Muscle layer of colon (tissue), 2 donors: ENCODE measurements around the gene SLC7A5.
"Not testable (repeated sequence)": the region's sequence is repeated elsewhere in the genome, so short reads cannot be mapped to it uniquely, and the experiment has no call there.

ENCODE experiments used
- H3K27ac ChIP-seq: one replicate; pipeline ENCODE4 v1.7.0; 2013; ENCODE audit warnings: low read depth, mild to moderate bottlenecking, low read length, moderate library complexity
- H3K27me3 ChIP-seq, 2 donors: one replicate each; pipeline ENCODE4 v1.7.0; 2013; ENCODE audit warnings: low read length in 2 of 2, mild to moderate bottlenecking in 2 of 2; ENCODE audit not compliant: insufficient read depth in 2 of 2, control insufficient read depth in 1 of 2
- H3K36me3 ChIP-seq: one replicate; pipeline ENCODE4 v1.7.0; 2013; ENCODE audit warnings: mild to moderate bottlenecking, low read length; ENCODE audit not compliant: insufficient read depth
- H3K4me1 ChIP-seq: one replicate; pipeline ENCODE4 v1.7.0; 2013; ENCODE audit warnings: mild to moderate bottlenecking, low read length; ENCODE audit not compliant: insufficient read depth
- H3K4me3 ChIP-seq, 2 donors: one replicate each; pipeline ENCODE4 v1.7.0; 2013; ENCODE audit warnings: low read length in 2 of 2, low read depth in 1 of 2, mild to moderate bottlenecking in 1 of 2, moderate library complexity in 1 of 2
- H3K9ac ChIP-seq: one replicate; pipeline ENCODE4 v1.7.0; 2013; ENCODE audit warnings: low read length
- H3K9me3 ChIP-seq: one replicate; pipeline ENCODE4 v1.7.0; 2013; ENCODE audit warnings: mild to moderate bottlenecking, low read length
- donor health status: abdominal sarcoma.
- donor health status: Adenocarcinoma of cecum.

The SLC7A5 gene

GRCh38 chr16:87869061-87869878, at the start of gene SLC7A5:
SLC7A5 (minus strand) TSS chr16:87869507; CDS start chr16:87869422, 85 bp downstream.
- not testable (repeated sequence) for H3K27me3 ChIP-seq, H3K9ac ChIP-seq, H3K36me3 ChIP-seq, H3K9me3 ChIP-seq
- peak within 1 kb of the TSS; percentile 42 for H3K27ac ChIP-seq
- peak within 1 kb of the TSS; percentile 31 to 49 for H3K4me3 ChIP-seq
- peaks cover 10% of the 10 kb centered on the region for H3K4me1 ChIP-seq

- no peaks in the 10 kb centered on the region for H3K27me3 ChIP-seq
- no peaks in the 10 kb centered on the region for H3K36me3 ChIP-seq
- no peaks in the 10 kb centered on the region for H3K9me3 ChIP-seq
- H3K9ac ChIP-seq: no peak overlapping the region
- H3K4me1 ChIP-seq: no peaks in the 10 kb centered on the region
- no peak overlapping the region for H3K27ac ChIP-seq
- no peak overlapping the region for H3K4me3 ChIP-seq
Observed at GRCh38 chr16:87918338-87918737, 49.0 kb upstream of the SLC7A5 start.

- no peak overlapping the region for H3K4me3 ChIP-seq
- H3K9ac ChIP-seq: no peak overlapping the region
- no peaks in the 10 kb centered on the region for H3K27me3 ChIP-seq
- no peaks in the 10 kb centered on the region for H3K9me3 ChIP-seq
- H3K36me3 ChIP-seq: no peaks in the 10 kb centered on the region
- no peak overlapping the region for H3K27ac ChIP-seq
- no peaks in the 10 kb centered on the region for H3K4me1 ChIP-seq
Observed at GRCh38 chr16:87917503-87917902, 48.2 kb upstream of the SLC7A5 start.

- Histone ChIP-seq H3K4me1 (no peaks in the 10 kb centered on the region), H3K27ac (no peak overlapping the region), H3K9ac (no peak overlapping the region), H3K4me3 (no peak overlapping the region), H3K27me3 (no peaks in the 10 kb centered on the region), H3K9me3 (no peaks in the 10 kb centered on the region), H3K36me3 (no peaks in the 10 kb centered on the region)
Observed at GRCh38 chr16:87914812-87915211, 45.5 kb upstream of the SLC7A5 start.

GRCh38 chr16:87914021-87914725, 44.9 kb upstream of the SLC7A5 start:
- H3K9ac ChIP-seq, H3K27ac ChIP-seq, H3K4me1 ChIP-seq, H3K27me3 ChIP-seq, H3K9me3 ChIP-seq, H3K4me3 ChIP-seq, H3K36me3 ChIP-seq: not testable (repeated sequence)

GRCh38 chr16:87912691-87913090, 43.4 kb upstream of the SLC7A5 start:
- not testable (repeated sequence) for H3K4me3 ChIP-seq, H3K36me3 ChIP-seq

GRCh38 chr16:87911106-87911763, 41.9 kb upstream of the SLC7A5 start:
- not testable (repeated sequence) for H3K9ac ChIP-seq, H3K4me3 ChIP-seq, H3K36me3 ChIP-seq, H3K9me3 ChIP-seq, H3K4me1 ChIP-seq, H3K27ac ChIP-seq, H3K27me3 ChIP-seq

More at GRCh38 chr16:87912691-87913090, 43.4 kb upstream of the SLC7A5 start:
- H3K27ac ChIP-seq, H3K9me3 ChIP-seq, H3K4me1 ChIP-seq, H3K27me3 ChIP-seq, H3K9ac ChIP-seq: not testable (repeated sequence)

- not testable (repeated sequence) for H3K4me3 ChIP-seq, H3K27ac ChIP-seq, H3K4me1 ChIP-seq, H3K27me3 ChIP-seq, H3K9ac ChIP-seq, H3K36me3 ChIP-seq, H3K9me3 ChIP-seq
Observed at GRCh38 chr16:87909203-87909935, 40.1 kb upstream of the SLC7A5 start.

- H3K9me3 ChIP-seq, H3K27ac ChIP-seq, H3K36me3 ChIP-seq, H3K27me3 ChIP-seq, H3K4me3 ChIP-seq, H3K4me1 ChIP-seq, H3K9ac ChIP-seq: not testable (repeated sequence)
Observed at GRCh38 chr16:87908101-87908500, 38.8 kb upstream of the SLC7A5 start.

GRCh38 chr16:87905521-87905920, 36.2 kb upstream of the SLC7A5 start:
- H3K9me3 ChIP-seq, H3K4me3 ChIP-seq, H3K36me3 ChIP-seq, H3K27me3 ChIP-seq, H3K9ac ChIP-seq, H3K4me1 ChIP-seq, H3K27ac ChIP-seq: not testable (repeated sequence)

- H3K27ac ChIP-seq, H3K27me3 ChIP-seq, H3K36me3 ChIP-seq: not testable (repeated sequence)
Observed at GRCh38 chr16:87904963-87905362, 35.7 kb upstream of the SLC7A5 start.

More at GRCh38 chr16:87904963-87905362, 35.7 kb upstream of the SLC7A5 start:
- H3K9ac ChIP-seq, H3K4me3 ChIP-seq, H3K4me1 ChIP-seq, H3K9me3 ChIP-seq: not testable (repeated sequence)
